ENCODE results near the gene TTC16.

Gene TTC16

GRCh38 chr9:127712867-127713266 is 3.0 kb upstream of the TTC16 start:
- no peak for DNase-seq (ENCODE audit: low read depth, low spot score)
- no peak overlapping the region for H3K4me3 ChIP-seq (ENCODE audit: low read depth, low read length)
- CTCF ChIA-PET, result interaction anchor here (0.7 to 0.8 kb wide), 2 partner anchors 102 to 119 kb away, joined by 3 read pairs; no protein-coding TSS in a partner anchor
- TF ChIP-seq CTCF (IDR thresholded peaks at IDR 0.05; ENCODE audit: insufficient read depth, low read length, missing control alignments), result no peak
- POLR2A ChIA-PET, result no interaction called here

GRCh38 chr9:127714020-127714750 is 1.7 kb upstream of the TTC16 start:
- CTCF ChIA-PET, result interaction anchor here (1.1 to 4.3 kb wide), 4 partner anchors 21 to 207 kb away, joined by 3 to 34 read pairs (median 5); partner anchors contain the start of gene TOR2A
- H3K4me3 ChIP-seq (ENCODE audit: low read depth, low read length), result peak overlapping the region; percentile 75
- POLR2A ChIA-PET, result no interaction called here
- no peak for DNase-seq (ENCODE audit: low read depth, low spot score)
- no peak for TF ChIP-seq CTCF (IDR thresholded peaks at IDR 0.05; ENCODE audit: insufficient read depth, low read length, missing control alignments)

GRCh38 chr9:127714951-127715469 is 869 bp upstream of the TTC16 start:
- POLR2A ChIA-PET, result interaction anchor here (1.0 to 1.1 kb wide), 2 partner anchors 20 to 25 kb away, joined by 3 to 5 read pairs; partner anchors contain the start of gene TOR2A
- H3K4me3 ChIP-seq (ENCODE audit: low read depth, low read length), result peak overlapping the region; percentile 75
- CTCF ChIA-PET, result interaction anchor here (0.9 to 4.3 kb wide), 10 partner anchors 15 to 206 kb away, joined by 3 to 34 read pairs (median 3); partner anchors contain the start of gene TOR2A
- no peak for TF ChIP-seq CTCF (IDR thresholded peaks at IDR 0.05; ENCODE audit: insufficient read depth, low read length, missing control alignments)
- no peak for DNase-seq (ENCODE audit: low read depth, low spot score)

GRCh38 chr9:127716412-127716811 is 533 bp downstream of the TTC16 start:
- DNase-seq (ENCODE audit: low read depth, low spot score), result no peak
- ChIA-PET CTCF (interaction anchor here (1.1 to 4.3 kb wide), 7 partner anchors 19 to 213 kb away, joined by 3 to 34 read pairs (median 3); partner anchors contain the start of gene TOR2A), POLR2A (interaction anchor here (1.0 to 1.1 kb wide), 2 partner anchors 18 to 24 kb away, joined by 3 to 5 read pairs; partner anchors contain the start of gene TOR2A)
- H3K4me3 ChIP-seq (ENCODE audit: low read depth, low read length), result peak overlapping the region; percentile 75; the same call in 1 of the 2 replicates
- TF ChIP-seq CTCF (IDR thresholded peaks at IDR 0.05; ENCODE audit: insufficient read depth, low read length, missing control alignments), result no peak

- TF ChIP-seq CTCF (IDR thresholded peaks at IDR 0.05; ENCODE audit: insufficient read depth, low read length, missing control alignments), result no peak
- ChIA-PET POLR2A (no interaction called here), CTCF (interaction anchor here (1.1 to 4.3 kb wide), 4 partner anchors 17 to 214 kb away, joined by 3 to 34 read pairs (median 6); partner anchors contain the start of gene TOR2A)
- DNase-seq (ENCODE audit: low read depth, low spot score), result no peak
- H3K4me3 ChIP-seq (ENCODE audit: low read depth, low read length), result no peak overlapping the region
Measured at GRCh38 chr9:127717766-127718165, 1.9 kb downstream of the TTC16 start.

All from AG04449 (cell line).